ENCODE data around the gene MINDY4. TPM values are rescaled to one million over a fixed set of nuclear protein-coding genes. Genes with fewer than 3 reads are reported as not detected.
A peak's percentile ranks its signal among the peaks of the same experiment; 100 is the strongest.

MINDY4 gene
- total RNA-seq, 4 donors from 2014 or later, result 8.4 to 31.1 (median 20.2) TPM

- WGBS, result over 99% methylated on average over 13 of the region's 13 CpGs
- TF ChIP-seq POLR2AphosphoS5 (IDR thresholded peaks at IDR 0.05) (no peak), POLR2A (IDR thresholded peaks at IDR 0.05; ENCODE audit: low read depth) (no peak), CTCF (IDR thresholded peaks at IDR 0.05) (no peak)
- H3K27ac ChIP-seq (replicated peaks in 1 of 4), result no peak overlapping the region
- intact Hi-C loops (cut with DNase I), result loop anchor here (5.0 kb wide), 1 partner anchor 121 kb away; no protein-coding TSS in a partner anchor
- peaks cover 25 to 45% (median 37%) of the 10 kb centered on the region in 4 donors for H3K36me3 ChIP-seq
- no peak overlapping the region for H3K4me3 ChIP-seq
- H3K4me1 ChIP-seq, result peaks cover 4 to 24% (median 12%) of the 10 kb centered on the region in 4 donors
- H3K9me3 ChIP-seq, result peaks cover 0 to 9% (median 4%) of the 10 kb centered on the region in 4 donors
- H3K27me3 ChIP-seq, result no peaks in the 10 kb centered on the region
- peak; percentile 78 for DNase-seq (ENCODE audit: extremely low spot score)
These were observed 157.1 kb downstream of the MINDY4 start for GRCh38 chr7:30928254-30928872.

DNA sequence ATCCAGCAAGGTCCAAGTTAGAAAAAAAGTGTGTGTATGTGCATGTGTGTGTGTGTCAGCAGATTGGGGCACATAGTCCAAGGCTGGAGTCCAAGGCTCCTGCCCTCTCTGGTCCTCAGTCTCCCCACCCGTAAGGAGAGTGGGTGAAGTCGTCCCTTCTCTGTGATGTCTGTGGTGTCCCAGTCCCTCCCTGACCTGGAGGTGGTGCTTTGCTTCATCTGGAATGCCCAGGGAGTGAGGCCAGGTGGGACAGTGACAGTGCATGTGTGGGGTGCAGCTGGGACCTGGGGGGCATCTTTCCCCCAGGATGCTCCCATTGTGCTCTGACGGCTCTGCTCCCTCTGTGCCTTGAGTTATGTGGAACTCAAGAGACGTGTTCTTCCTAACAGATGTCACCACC is 158.5 kb downstream of the MINDY4 start:
- H3K9me3 ChIP-seq, result peaks cover 0 to 9% (median 4%) of the 10 kb centered on the region in 4 donors
- H3K4me1 ChIP-seq, result peaks cover 4 to 28% (median 12%) of the 10 kb centered on the region in 4 donors
- intact Hi-C loops (cut with DNase I), result loop anchor here (5.0 kb wide), 1 partner anchor 122 kb away; no protein-coding TSS in a partner anchor
- H3K27ac ChIP-seq (replicated peaks in 1 of 4), result no peak overlapping the region
- H3K27me3 ChIP-seq, result no peaks in the 10 kb centered on the region
- peaks cover 12 to 32% (median 23%) of the 10 kb centered on the region in 4 donors for H3K36me3 ChIP-seq
- peak; percentile 77 for DNase-seq (ENCODE audit: extremely low spot score)
- TF ChIP-seq POLR2AphosphoS5 (IDR thresholded peaks at IDR 0.05) (no peak), CTCF (IDR thresholded peaks at IDR 0.05) (no peak), EP300 (IDR thresholded peaks at IDR 0.05) (no peak), POLR2A (IDR thresholded peaks at IDR 0.05; ENCODE audit: low read depth) (no peak)
- WGBS, result 94% methylated on average over 2 of the region's 4 CpGs
- no peak overlapping the region for H3K4me3 ChIP-seq

DNA sequence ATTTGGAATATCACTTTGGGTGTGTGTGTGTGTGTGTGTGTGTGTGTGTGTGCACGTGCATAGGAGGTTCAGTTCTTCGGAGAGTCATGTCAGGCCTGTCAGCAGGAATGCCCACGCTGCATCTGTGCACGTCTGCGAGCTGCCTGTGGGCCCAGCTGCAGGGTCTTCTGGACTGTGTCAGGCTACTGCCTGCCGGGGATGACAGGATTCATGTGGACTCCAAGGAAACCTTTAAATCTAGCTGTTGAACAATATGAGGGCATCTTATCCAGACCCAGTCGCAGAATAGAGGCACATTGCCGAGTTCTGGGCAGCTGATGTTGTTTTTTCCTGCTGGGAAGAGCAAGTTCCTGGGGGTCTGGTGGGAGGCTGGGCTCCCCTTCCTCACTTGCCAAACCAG is 159.4 kb downstream of the MINDY4 start:
- no peak for TF ChIP-seq CTCF (IDR thresholded peaks at IDR 0.05)
- TF ChIP-seq POLR2A (IDR thresholded peaks at IDR 0.05; ENCODE audit: low read depth), result no peak
- TF ChIP-seq EP300 (IDR thresholded peaks at IDR 0.05), result no peak
- no peak for TF ChIP-seq POLR2AphosphoS5 (IDR thresholded peaks at IDR 0.05)
- Histone ChIP-seq H3K9me3 (peaks cover 0 to 9% (median 4%) of the 10 kb centered on the region in 4 donors), H3K4me1 (peaks cover 4 to 28% (median 12%) of the 10 kb centered on the region in 4 donors), H3K27ac (replicated peaks in 1 of 4) (no peak overlapping the region), H3K4me3 (no peak overlapping the region), H3K36me3 (peaks cover 4 to 23% (median 14%) of the 10 kb centered on the region in 4 donors), H3K27me3 (no peaks in the 10 kb centered on the region)
- intact Hi-C loops (cut with DNase I), result no loop called here
- DNase-seq (ENCODE audit: extremely low spot score), result peak; percentile 90
- WGBS, result 45% methylated on average over 7 of the region's 8 CpGs

GRCh38 chr7:30931161-30931928 is 160.1 kb downstream of the MINDY4 start:
- Histone ChIP-seq H3K4me3 (no peak overlapping the region), H3K27me3 (no peaks in the 10 kb centered on the region), H3K9me3 (peaks cover 0 to 9% (median 4%) of the 10 kb centered on the region in 4 donors), H3K4me1 (peaks cover 4 to 28% (median 12%) of the 10 kb centered on the region in 4 donors), H3K27ac (replicated peaks in 1 of 4) (peak overlapping the region in 1 of 4 donors; percentile 33), H3K36me3 (peaks cover 0 to 15% (median 7%) of the 10 kb centered on the region in 4 donors)
- peak; percentile 83 for DNase-seq (ENCODE audit: extremely low spot score)
- WGBS, result 78% methylated on average over 24 of the region's 24 CpGs
- intact Hi-C loops (cut with DNase I), result no loop called here
- TF ChIP-seq POLR2A (IDR thresholded peaks at IDR 0.05; ENCODE audit: low read depth), result no peak
- no peak for TF ChIP-seq EP300 (IDR thresholded peaks at IDR 0.05)
- TF ChIP-seq POLR2AphosphoS5 (IDR thresholded peaks at IDR 0.05), result no peak
- TF ChIP-seq CTCF (IDR thresholded peaks at IDR 0.05), result no peak
